Liver (tissue), 3 donors: ENCODE results near the gene AHDC1.

Source experiments
- CTCF ChIP-seq: fragments of 150-350 bp; IDR thresholded peaks from 2 replicates; pipeline ENCODE4 v1.5.1; 2017; ENCODE audit warnings: improper control_type of control experiment, low read depth, low read length; ENCODE audit not compliant: missing input control
- JUND ChIP-seq, 2 donors: IDR thresholded peaks; 2 replicates each; pipeline ENCODE4 v1.6.1; 2016; ENCODE audit warnings: antibody characterized with exemption in 2 of 2
- RAD21 ChIP-seq, 2 donors: IDR thresholded peaks; 2 replicates each; pipeline ENCODE4 v1.6.1; 2016; ENCODE audit warnings: antibody characterized with exemption in 2 of 2, mild to moderate bottlenecking in 2 of 2
- TAF1 ChIP-seq: conservative IDR thresholded peaks from 2 replicates; pipeline ENCODE4 v1.6.1; 2016; ENCODE audit warnings: antibody characterized with exemption, mild to moderate bottlenecking
- donor health status: healthy.
- donor health status: healthy.

GRCh38 chr1:27526569-27527222 lies 77.2 kb downstream of the AHDC1 start:
- TF ChIP-seq TAF1 (no peak), CTCF (no peak), JUND (IDR thresholded peaks at IDR 0.05) (no peak), RAD21 (IDR thresholded peaks at IDR 0.05) (no peak)
